ENCODE data around the gene SLC1A2.
A peak's percentile ranks its signal among the peaks of the same experiment; 100 is the strongest.

The SLC1A2 gene

DNA sequence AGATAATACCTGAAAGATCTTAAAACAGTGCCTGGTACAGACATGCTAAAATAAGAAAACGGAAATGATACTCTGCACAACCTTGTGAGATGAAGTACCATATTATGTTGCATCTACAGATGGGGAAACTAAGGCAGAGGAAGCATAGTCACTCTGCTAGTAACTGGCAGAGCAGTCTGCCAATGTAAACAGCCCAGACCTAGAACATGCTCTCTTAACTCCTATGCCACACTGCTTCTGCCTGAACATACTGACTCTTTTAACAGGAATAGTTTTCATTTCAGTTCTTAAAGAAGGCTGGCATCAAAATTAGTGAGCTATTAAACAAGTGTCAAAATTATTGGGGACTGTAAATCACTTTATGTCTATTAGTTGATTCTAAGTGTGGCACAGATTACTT, 180.5 kb downstream of the SLC1A2 start:
- peaks cover 89% of the 10 kb centered on the region for H3K4me1 Mint-ChIP-seq
- ATAC-seq (no peak), DNase-seq (no peak)
- H3K27ac Mint-ChIP-seq = peak overlapping the region in 1 of 2 donors; percentile 30
- H3K27me3 Mint-ChIP-seq = no peaks in the 10 kb centered on the region
- peaks cover 13 to 14% of the 10 kb centered on the region in 2 donors for H3K9me3 Mint-ChIP-seq
- no peak overlapping the region for H3K4me3 Mint-ChIP-seq

DNA sequence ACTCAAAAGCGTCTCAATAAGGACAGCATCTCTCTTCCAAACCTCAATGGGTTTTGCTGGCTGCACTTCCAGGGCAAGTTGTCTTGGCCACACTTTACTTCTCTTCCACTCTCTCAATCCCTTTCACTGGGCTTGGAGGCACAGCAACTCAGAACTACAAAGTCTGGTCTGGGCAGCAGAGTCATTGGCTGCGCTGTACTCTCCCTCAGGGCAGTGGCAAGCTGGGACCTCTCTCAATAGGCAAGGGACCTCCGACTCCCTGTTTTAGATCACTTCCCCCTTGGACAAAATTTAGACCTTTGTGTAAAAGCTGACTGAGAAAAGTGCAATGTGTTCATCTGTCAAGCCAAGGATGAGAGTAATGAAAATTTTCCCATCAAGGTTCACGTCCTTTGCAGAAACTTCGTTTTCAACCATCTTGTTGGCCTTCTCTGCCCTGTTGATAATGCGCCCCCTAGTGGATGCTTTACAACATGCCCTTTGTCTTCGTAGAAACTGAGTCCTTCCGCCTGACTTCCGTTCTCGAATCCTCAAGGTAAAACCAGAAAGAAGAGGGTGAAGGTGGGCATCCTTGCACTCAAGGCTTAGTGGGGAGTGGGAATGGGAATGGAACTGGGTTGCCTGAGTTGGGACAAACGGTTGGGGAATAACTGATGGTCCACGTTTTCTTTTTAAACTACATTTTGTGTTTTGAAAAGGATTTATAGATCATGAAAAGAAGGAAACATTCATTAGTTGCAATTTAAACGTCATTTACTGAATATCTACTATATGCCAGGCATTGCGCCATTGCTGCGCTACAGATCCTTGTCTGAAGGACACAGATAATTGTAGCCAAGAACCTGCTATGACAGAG, 181.3 kb downstream of the SLC1A2 start:
- H3K27me3 Mint-ChIP-seq = no peaks in the 10 kb centered on the region

DNA sequence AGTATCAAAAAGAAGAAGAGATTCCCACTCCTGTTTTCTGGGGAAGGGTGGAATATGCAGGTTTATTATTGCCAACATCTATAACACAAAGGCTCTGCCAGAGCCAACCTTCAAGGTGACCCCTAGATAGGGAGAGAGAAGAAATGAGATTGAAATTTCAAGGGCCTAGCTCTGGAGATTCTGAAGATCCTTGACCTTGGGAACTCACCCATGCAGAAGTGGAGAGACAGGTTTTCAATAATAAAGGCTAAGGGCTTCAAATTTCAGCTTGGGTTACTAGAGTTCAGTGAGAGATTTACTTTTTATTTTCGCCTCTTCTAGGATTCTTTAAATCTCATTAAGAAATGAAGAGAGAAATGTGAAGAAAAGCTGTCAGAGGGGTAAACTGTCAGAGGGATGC, 182.0 kb downstream of the SLC1A2 start:
- Mint-ChIP-seq H3K27me3 (no peaks in the 10 kb centered on the region), H3K27ac (peak overlapping the region in 1 of 2 donors; percentile 28), H3K4me3 (no peak overlapping the region), H3K4me1 (peaks cover 90% of the 10 kb centered on the region), H3K9me3 (peaks cover 15 to 26% of the 10 kb centered on the region in 2 donors)
- DNase-seq (no peak), ATAC-seq (no peak)

More for the DNA sequence above, 181.3 kb downstream of the SLC1A2 start:
- H3K27ac Mint-ChIP-seq = peak overlapping the region in 1 of 2 donors; percentile 85
- ATAC-seq (no peak), DNase-seq (peak; percentile 44 to 54)
- H3K9me3 Mint-ChIP-seq = peaks cover 13 to 19% of the 10 kb centered on the region in 2 donors
- peak overlapping the region in 1 of 2 donors; percentile 14 for H3K4me3 Mint-ChIP-seq
- H3K4me1 Mint-ChIP-seq = peaks cover 90% of the 10 kb centered on the region

DNA sequence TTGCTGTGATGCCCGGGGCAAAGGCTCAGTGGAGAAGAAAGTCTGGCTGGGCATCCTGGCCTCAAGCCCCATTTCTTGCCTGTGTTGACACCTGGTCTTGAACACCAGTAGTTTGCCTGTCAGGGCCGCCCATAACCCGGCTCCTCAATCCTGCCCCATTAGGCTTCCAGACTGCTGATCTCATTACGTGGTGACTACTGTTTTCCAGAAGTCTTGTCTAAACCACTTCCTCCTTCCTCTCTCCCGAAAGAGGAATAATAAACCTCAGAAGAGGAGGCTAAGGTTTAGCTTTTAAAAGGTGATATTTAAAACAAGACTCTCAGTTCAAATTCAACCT, 182.7 kb downstream of the SLC1A2 start:
- H3K9me3 Mint-ChIP-seq = peaks cover 15 to 27% of the 10 kb centered on the region in 2 donors
- DNase-seq = no peak
- H3K4me1 Mint-ChIP-seq = peaks cover 85% of the 10 kb centered on the region
- no peaks in the 10 kb centered on the region for H3K27me3 Mint-ChIP-seq
- H3K27ac Mint-ChIP-seq = peak overlapping the region in 1 of 2 donors; percentile 19
- ATAC-seq = no peak
- no peak overlapping the region for H3K4me3 Mint-ChIP-seq

DNA sequence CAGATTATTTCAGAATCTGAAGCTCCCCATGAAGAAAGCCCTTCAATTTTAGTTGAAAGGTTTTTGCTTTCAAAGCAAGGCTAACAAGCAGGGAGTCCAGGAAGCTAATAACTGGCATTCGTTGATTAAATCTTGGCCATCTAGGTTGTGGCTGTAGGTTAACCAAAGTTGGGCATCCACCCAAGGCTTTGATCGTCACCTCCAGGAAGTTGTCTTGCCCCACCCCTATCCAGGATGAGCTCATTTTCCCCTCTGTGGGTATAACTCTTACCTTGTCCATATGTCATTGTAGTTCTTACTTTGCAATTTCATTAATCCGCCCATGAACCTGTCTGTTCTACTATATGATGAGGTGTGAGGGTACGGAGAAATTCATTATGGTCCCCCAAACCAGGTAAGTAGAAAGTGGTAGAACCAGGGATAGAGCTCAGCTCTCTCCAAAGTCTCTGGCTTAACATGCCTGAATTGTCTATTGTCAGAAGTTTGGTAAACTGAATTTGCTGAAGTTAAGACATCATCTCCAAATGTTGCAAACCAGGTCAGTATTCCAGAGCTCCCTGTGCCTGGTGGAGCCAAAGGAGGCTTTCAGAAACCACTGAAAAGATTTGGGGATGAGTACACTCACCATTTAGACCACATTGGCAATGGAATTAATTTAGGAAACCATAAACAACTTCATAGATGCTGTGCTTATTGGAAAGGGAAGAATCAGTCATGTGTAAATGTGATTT, 183.3 kb downstream of the SLC1A2 start:
- ATAC-seq = peak; percentile 92
- Mint-ChIP-seq H3K27me3 (no peaks in the 10 kb centered on the region), H3K27ac (peak overlapping the region in 1 of 2 donors; percentile 19), H3K9me3 (peaks cover 16 to 30% of the 10 kb centered on the region in 2 donors), H3K4me3 (peak overlapping the region in 1 of 2 donors; percentile 12), H3K4me1 (peaks cover 80% of the 10 kb centered on the region)
- DNase-seq = peak; percentile 46 to 77

DNA sequence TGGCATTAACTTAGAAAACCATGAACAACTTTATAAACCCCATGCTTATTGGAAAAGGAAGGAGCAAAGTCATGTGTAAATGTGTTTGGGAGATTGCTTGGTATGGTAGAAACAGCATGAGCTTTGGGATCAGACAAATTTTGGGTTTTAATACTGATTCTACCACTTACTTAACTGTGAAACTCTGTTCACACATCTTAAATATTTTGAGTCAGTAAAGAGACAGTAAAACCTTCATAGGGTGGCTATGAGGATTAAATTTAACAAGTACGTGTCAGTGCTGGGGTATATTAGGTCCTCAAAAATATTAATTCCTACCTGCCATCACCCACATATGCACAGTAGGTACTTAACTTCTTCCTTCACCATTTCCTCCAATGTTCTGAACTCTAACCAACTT, 183.9 kb downstream of the SLC1A2 start:
- H3K27ac Mint-ChIP-seq = no peak overlapping the region
- no peaks in the 10 kb centered on the region for H3K27me3 Mint-ChIP-seq
- peaks cover 77% of the 10 kb centered on the region for H3K4me1 Mint-ChIP-seq
- ATAC-seq (peak; percentile 26), DNase-seq (no peak)
- H3K9me3 Mint-ChIP-seq = peaks cover 19 to 36% of the 10 kb centered on the region in 2 donors
- no peak overlapping the region for H3K4me3 Mint-ChIP-seq

DNA sequence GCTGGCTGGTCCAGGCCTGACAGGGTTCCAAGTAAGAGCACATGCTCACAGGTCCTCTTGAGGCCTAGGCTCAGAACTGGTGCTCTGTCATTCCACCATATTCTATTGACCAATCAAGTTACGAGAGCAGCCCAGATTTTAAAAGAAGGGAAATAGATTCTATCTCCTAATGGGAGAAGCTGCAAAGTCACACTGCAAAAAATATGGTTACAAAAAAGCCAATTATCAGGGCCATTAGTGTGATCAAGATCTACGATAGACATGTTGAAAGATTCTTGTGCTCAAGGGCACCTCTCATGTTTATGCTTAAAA, 184.2 kb downstream of the SLC1A2 start:
- DNase-seq (no peak), ATAC-seq (no peak)
- peaks cover 23 to 39% of the 10 kb centered on the region in 2 donors for H3K9me3 Mint-ChIP-seq
- peaks cover 73% of the 10 kb centered on the region for H3K4me1 Mint-ChIP-seq
- peak overlapping the region in 1 of 2 donors; percentile 90 for H3K27ac Mint-ChIP-seq
- no peaks in the 10 kb centered on the region for H3K27me3 Mint-ChIP-seq
- H3K4me3 Mint-ChIP-seq = no peak overlapping the region

DNA sequence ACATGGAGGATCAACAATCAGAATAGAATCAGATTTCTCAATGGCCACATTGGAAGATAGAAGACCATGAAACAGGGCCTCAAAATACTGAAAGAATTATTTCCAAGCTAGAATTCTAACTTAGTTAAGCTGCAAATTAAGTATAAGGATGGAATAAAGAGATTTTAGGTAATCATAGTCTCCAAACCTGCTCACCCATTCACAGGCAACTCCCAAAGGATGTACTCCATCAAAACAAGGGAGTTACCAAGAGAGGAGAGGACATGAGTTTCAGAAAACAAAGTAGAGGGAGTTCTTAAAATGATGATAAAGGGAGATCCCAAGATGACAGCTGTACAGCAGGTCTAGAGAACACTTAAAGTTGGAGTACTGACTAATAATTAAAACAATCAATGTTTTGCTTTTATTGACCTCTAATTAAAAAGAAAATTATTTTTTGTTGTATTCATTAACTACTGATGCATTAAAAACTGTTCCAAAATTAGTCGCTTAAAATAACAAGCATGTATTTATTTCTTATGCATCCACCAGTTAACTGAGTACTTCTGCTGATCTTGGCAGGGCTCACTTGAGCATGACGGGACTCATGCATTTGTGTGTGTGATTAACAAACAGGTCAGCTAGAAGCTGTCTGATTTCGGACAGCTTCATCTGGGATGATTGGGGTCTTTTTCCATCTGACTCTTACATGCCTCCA, 184.8 kb downstream of the SLC1A2 start:
- no peak overlapping the region for H3K4me3 Mint-ChIP-seq
- H3K4me1 Mint-ChIP-seq = peaks cover 68% of the 10 kb centered on the region

DNA sequence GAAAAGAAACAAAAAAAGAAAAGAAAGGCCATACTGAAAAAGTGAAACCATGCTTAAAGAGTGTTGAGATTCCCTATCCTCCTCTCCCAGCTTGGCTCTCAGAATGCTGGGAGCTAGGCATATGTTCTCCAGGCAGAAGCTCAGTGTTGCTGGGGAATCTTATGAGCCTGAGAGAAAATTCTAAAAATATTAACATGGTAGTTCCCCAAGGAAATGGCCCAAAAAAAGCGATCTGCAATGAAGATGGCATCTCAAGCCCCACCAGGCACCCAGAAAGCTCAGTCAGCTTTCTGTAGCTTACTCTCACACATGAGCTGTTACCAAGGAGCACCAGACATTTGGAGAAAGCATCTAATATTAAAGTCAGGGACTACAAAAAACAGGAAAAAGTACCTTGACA, 185.8 kb downstream of the SLC1A2 start:
- H3K27ac Mint-ChIP-seq = no peak overlapping the region
- no peak for DNase-seq
- H3K9me3 Mint-ChIP-seq = peaks cover 24 to 40% of the 10 kb centered on the region in 2 donors
- H3K27me3 Mint-ChIP-seq = no peaks in the 10 kb centered on the region
- H3K4me3 Mint-ChIP-seq = no peak overlapping the region
- ATAC-seq = no peak
- peaks cover 60% of the 10 kb centered on the region for H3K4me1 Mint-ChIP-seq

More for the DNA sequence above, 184.8 kb downstream of the SLC1A2 start:
- Mint-ChIP-seq H3K9me3 (peaks cover 24 to 40% of the 10 kb centered on the region in 2 donors), H3K27me3 (no peaks in the 10 kb centered on the region), H3K27ac (peak overlapping the region in 1 of 2 donors; percentile 90)
- DNase-seq = no peak
- ATAC-seq = no peak

DNA sequence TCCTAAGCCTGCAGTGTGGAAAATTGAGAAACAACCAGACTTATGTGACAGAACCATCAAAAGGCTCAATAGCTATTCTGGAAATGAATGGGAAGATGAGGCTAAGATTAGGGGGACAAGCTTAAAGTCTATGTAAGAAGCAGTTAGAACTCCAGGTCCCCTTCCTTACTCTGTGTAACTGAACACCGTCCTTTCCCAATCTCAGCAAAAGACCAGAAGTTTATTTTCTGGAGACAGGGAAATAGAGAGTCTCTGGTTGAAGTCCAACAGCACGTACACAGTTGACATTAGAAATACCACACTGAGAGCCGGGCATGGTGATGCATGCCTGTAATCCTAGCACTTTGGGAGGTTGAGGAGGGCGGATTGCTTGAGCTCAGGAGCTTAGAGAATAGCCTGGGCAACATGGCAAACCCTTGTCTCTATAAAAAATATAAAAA, 186.4 kb downstream of the SLC1A2 start:
- no peak overlapping the region for H3K27ac Mint-ChIP-seq
- DNase-seq = no peak

DNA sequence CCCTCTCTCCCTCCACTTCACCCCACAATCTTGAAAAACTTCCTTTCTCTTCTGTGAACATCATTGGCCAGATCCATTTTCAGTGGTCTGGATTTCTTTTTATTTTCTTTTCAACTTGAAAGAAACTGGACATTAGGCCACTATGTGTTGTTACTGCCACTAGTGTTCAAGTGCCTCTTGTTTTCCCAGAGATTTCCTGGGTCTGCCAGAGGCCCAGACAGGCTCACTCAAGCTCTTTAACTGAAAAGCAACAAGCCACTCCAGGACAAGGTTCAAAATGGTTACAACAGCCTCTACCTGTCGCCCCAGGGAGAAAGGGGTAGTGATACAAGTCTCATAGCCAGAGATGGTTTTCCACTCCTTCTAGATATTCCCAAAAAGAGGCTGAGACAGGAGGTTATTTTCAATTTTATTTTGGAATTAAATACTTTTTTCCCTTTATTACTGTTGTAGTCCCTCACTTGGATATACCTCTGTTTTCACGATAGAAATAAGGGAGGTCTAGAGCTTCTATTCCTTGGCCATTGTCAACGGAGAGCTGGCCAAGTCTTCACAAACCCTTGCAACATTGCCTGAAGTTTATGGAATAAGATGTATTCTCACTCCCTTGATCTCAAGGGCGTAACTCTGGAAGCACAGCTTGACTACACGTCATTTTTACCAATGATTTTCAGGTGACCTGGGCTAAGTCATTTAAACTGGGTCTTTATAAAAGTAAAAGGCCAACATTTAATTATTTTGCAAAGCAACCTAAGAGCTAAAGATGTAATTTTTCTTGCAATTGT, 188.1 kb downstream of the SLC1A2 start:
- Mint-ChIP-seq H3K27me3 (no peaks in the 10 kb centered on the region), H3K4me3 (no peak overlapping the region), H3K27ac (no peak overlapping the region), H3K4me1 (peaks cover 42% of the 10 kb centered on the region), H3K9me3 (peaks cover 24 to 40% of the 10 kb centered on the region in 2 donors)
- DNase-seq (no peak), ATAC-seq (no peak)

More for the DNA sequence above, 186.4 kb downstream of the SLC1A2 start:
- H3K9me3 Mint-ChIP-seq = peaks cover 24 to 40% of the 10 kb centered on the region in 2 donors
- no peaks in the 10 kb centered on the region for H3K27me3 Mint-ChIP-seq
- ATAC-seq = no peak
- H3K4me3 Mint-ChIP-seq = no peak overlapping the region
- peaks cover 54% of the 10 kb centered on the region for H3K4me1 Mint-ChIP-seq

DNA sequence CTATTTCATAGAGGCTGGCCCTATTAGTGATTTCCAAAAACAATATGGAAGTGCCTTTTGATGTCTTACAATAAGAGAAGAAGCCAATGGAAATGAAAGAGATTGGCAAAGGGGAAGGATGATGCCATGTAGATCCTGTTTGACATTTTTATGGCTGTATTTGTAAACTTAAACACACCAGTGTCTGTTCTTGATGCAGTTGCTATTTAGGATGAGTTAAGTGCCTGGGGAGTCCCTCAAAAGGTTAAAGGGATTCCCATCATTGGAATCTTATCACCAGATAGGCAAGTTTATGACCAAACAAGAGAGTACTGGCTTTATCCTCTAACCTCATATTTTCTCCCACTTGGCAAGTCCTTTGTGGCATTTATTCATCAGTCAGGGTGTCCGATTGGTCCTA, 189.0 kb downstream of the SLC1A2 start:
- no peak overlapping the region for H3K27ac Mint-ChIP-seq
- no peak for ATAC-seq

DNA sequence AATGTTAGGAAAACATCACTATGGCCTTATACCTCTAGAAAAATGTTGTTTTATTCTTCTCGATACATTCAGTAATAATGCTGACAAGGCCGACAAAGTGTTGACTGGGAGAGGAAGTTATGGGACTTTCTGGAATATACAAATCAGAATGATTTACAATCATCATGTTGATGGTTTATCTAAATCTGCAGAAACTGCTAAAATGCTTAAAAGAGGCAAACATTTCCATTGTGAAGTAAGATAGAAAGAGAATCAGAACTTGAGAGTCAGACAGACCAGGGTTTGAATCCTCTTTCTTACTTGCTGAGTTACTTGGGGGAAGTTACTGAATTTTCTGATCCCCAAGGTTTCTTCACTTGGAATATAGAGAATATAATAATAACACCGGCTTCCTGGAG, 191.0 kb downstream of the SLC1A2 start:
- DNase-seq = no peak
- no peak for ATAC-seq

More for the DNA sequence above, 189.0 kb downstream of the SLC1A2 start:
- H3K9me3 Mint-ChIP-seq = peaks cover 24 to 40% of the 10 kb centered on the region in 2 donors
- peaks cover 35% of the 10 kb centered on the region for H3K4me1 Mint-ChIP-seq
- no peaks in the 10 kb centered on the region for H3K27me3 Mint-ChIP-seq
- no peak for DNase-seq
- no peak overlapping the region for H3K4me3 Mint-ChIP-seq

DNA sequence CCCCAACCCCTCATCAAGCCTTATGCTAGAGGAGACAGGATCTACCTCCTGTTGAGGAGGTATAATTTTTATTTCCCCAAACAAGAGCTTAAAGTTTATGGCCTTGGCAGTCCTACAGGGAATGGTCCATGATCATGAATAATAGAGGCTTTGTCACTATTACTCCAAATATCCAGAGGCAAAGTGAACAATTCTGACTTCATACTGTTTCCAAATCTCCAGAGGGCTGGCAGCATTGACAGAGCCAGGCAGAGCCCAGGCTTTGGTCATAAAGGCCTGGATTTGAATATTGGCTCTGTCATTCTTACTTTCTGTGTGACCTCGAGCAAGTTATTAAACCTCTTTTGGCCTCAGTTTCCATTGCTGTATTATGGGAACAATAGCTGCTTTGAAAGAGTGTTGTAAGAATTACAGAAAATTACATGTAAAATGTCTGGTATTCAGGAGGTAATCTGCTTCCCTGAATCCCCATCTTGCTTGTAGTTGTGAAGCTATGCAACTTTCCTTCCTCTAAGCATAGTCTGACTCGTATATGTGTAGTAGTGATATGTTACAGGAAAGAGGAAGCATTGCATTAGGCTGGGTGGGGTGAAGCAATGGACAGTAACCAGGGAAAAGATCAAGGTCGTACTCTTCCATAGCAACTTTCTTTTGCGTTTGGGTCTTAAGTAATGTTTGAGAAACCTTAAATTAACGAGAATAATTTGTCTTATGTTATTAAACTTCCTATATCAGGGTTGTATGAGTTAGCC, 191.6 kb downstream of the SLC1A2 start:
- Mint-ChIP-seq H3K27me3 (no peaks in the 10 kb centered on the region), H3K4me1 (peaks cover 14% of the 10 kb centered on the region), H3K4me3 (no peak overlapping the region), H3K9me3 (peaks cover 13 to 18% of the 10 kb centered on the region in 2 donors), H3K27ac (peak overlapping the region in 1 of 2 donors; percentile 74)
- ATAC-seq (no peak), DNase-seq (no peak)

More for the DNA sequence above, 191.0 kb downstream of the SLC1A2 start:
- peaks cover 13 to 21% of the 10 kb centered on the region in 2 donors for H3K9me3 Mint-ChIP-seq
- no peak overlapping the region for H3K4me3 Mint-ChIP-seq
- peak overlapping the region in 1 of 2 donors; percentile 60 for H3K27ac Mint-ChIP-seq
- peaks cover 20% of the 10 kb centered on the region for H3K4me1 Mint-ChIP-seq
- H3K27me3 Mint-ChIP-seq = no peaks in the 10 kb centered on the region

Data from stimulated activated naive CD8-positive, alpha-beta T cell treated with anti-CD3 and anti-CD28 coated beads, Interleukin-15, amount 100 ng/mL, for 72 hours (primary cell).